Spinal cord (tissue), 10 donors: Measurements from ENCODE around the gene INTS15. TPM values are rescaled to one million over a fixed set of nuclear protein-coding genes. Genes with fewer than 3 reads are reported as not detected.

ENCODE experiments used
- DNase-seq, 6 donors: peaks; one replicate each; pipeline versions ENCODE4 v3.0.0 to v3.0.0-alpha.2; 2013 to 2015; ENCODE audit warnings: low spot score in 6 of 6, low read depth in 4 of 6
- H3K27ac ChIP-seq: one replicate; pipeline ENCODE4 v1.5.1; 2013; ENCODE audit warnings: low read depth, low read length, control low read depth
- H3K27me3 ChIP-seq: one replicate; pipeline ENCODE4 v1.6.1; 2013; ENCODE audit warnings: low read length; ENCODE audit not compliant: control insufficient read depth, insufficient read depth
- H3K36me3 ChIP-seq: one replicate; pipeline ENCODE4 v1.6.1; 2013; ENCODE audit warnings: low read length; ENCODE audit not compliant: control insufficient read depth, insufficient read depth
- H3K4me1 ChIP-seq: one replicate; pipeline ENCODE4 v1.6.1; 2013; ENCODE audit warnings: low read length; ENCODE audit not compliant: control insufficient read depth, insufficient read depth
- H3K4me3 ChIP-seq: one replicate; pipeline ENCODE4 v1.5.1; 2013; ENCODE audit warnings: low read depth, low read length, control low read depth
- H3K9me3 ChIP-seq: one replicate; pipeline ENCODE4 v1.6.1; 2013; ENCODE audit warnings: low read length; ENCODE audit not compliant: control insufficient read depth, insufficient read depth
- WGBS: methylation state at CpG from one replicate; pipeline ENCODE4 v1.1.5; 2013; ENCODE audit warnings: missing lambda C conversion rate; ENCODE audit not compliant: insufficient coverage; 5-methylcytosine and 5-hydroxymethylcytosine counted together
- polyA plus RNA-seq, 2 donors: library from polyadenylated mRNA; unstranded; fragments of 120-200 nt; gene quantifications; one replicate each; pipeline ENCODE4 v1.2.1, GENCODE V29; 2013; ENCODE audit not compliant: insufficient read length in 2 of 2
- total RNA-seq, 2 donors: library from RNA; depleted of rRNA in 1 of 2; stranded (reverse); fragments of 120-200 nt in 1 of 2; fragments of >200 nt in 1 of 2; gene quantifications; one replicate each; pipeline versions ENCODE4 v1.2.3 to v1.2.4, GENCODE V29; 2013 to 2014
- donor health status: healthy.

INTS15 gene
- total and polyA plus RNA-seq, 4 donors, result 14.0 to 57.0 (median 37.1) TPM

DNA sequence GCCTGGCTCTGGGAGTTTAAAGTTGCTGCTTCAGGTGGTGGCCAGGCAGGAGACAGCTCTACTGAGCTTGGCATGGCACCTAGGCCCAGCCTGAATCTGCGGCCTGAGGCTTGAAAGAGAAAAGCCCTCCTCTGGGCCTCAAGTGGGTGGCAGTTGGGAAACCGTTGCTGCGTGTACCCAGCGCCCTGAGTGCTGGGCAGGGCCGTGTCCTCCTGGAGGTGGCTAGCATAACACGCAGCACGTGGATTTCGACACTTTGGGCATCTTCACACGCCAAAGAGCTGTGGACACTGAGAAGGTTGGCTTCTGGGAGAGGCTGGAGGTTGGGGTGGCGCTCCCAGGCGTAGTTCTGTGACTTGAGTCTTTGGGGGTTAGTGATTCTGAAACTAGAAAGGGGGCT, 49.8 kb downstream of the INTS15 start:
- Histone ChIP-seq H3K27me3 (no peaks in the 10 kb centered on the region), H3K36me3 (peaks cover 57% of the 10 kb centered on the region), H3K4me1 (peaks cover 30% of the 10 kb centered on the region), H3K27ac (no peak overlapping the region), H3K9me3 (no peaks in the 10 kb centered on the region), H3K4me3 (no peak overlapping the region)
- WGBS, result 92% methylated on average over 11 of the region's 11 CpGs
- DNase-seq, result no peak

DNA sequence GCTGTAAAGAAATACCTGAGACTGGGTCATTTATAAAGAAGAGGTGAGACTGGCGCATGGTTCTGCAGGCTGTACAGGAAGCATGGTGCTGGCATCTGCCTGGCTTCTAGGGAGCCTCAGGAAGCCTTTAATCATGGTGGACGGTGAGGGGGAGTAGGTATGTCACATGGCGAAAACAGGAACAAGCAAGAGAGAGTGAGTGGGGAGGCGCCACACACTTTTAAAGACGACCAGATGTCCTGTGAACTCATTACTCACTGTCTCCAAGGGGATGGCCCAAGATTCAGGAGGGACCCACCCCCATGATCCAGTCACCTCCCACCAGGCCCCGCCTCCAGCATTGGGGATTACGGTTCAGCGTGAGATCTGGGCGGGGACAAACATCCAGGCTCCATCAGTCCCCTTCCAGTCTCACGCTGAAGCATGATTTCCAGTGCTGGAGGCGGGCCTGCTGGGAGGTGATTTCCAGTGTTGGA, 50.5 kb downstream of the INTS15 start:
- Histone ChIP-seq H3K4me1 (peaks cover 30% of the 10 kb centered on the region), H3K27ac (no peak overlapping the region), H3K4me3 (no peak overlapping the region), H3K9me3 (no peaks in the 10 kb centered on the region), H3K27me3 (no peaks in the 10 kb centered on the region), H3K36me3 (peaks cover 63% of the 10 kb centered on the region)
- DNase-seq, result no peak
- WGBS, result 75% methylated on average over 2 of the region's 11 CpGs

DNA sequence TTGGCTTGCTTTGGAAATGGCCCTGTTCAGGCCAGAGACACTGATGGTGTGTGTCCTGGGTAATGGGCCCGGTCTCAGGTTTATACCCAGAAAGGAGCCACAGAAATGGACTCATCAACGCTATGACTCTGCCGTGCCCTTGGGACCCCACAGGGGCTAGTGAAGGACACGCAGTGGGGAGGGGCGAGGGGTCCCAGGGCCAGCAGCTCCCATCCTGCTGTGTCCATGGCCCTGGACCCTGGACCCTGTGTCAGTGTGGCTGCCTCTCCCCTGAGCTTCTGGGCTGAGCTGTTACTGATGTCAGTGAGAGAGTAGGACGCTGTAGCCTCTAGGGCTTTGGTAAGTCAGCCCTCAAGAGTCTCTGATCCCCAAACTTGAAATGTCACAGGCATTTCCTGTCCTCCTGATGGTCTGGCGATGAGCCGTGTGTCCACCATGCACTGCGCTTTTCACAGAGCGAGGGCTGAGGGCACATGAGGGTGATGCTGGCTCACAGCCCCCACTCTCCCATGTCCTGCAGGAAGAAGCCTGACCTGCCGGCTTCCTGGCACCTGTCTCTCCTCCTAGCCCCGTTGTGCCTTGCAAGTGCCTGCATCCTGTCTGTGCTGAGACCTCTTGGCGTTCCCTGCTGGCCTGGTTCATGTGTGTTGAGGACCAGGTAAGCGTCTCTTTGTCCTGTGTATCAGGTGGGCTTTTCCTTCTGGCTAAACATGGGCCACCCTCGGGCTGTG, 51.6 kb downstream of the INTS15 start:
- H3K4me3 ChIP-seq, result no peak overlapping the region
- no peak for DNase-seq
- peaks cover 24% of the 10 kb centered on the region for H3K4me1 ChIP-seq
- H3K27me3 ChIP-seq, result no peaks in the 10 kb centered on the region
- H3K27ac ChIP-seq, result no peak overlapping the region
- 88% methylated on average over 15 of the region's 15 CpGs for WGBS
- no peaks in the 10 kb centered on the region for H3K9me3 ChIP-seq
- H3K36me3 ChIP-seq, result peaks cover 75% of the 10 kb centered on the region

DNA sequence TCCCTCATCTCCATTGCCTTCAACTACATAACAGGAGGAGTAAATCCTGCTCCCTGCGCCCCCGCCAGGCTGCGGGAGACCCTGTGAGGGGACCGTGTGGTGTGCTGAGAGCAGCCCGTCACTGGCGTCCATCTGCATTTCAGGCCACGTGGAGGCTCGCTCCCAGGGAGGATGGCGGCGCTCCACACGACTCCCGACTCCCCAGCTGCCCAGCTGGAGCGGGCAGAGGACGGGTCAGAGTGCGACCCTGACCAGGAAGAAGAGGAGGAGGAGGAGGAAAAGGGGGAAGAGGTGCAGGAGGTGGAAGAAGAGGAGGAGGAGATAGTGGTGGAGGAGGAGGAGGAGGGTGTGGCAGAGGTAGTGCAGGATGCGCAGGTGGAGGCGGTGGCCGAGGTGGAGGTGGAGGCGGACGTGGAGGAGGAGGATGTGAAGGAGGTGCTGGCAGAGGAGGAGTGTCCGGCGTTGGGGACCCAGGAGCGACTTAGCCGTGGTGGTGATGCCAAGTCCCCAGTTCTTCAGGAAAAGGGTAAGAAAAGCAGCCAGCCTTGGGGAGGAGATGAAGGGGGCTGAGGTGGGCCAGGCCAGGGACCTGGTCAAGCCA, 52.5 kb downstream of the INTS15 start:
- Histone ChIP-seq H3K4me1 (peaks cover 22% of the 10 kb centered on the region), H3K9me3 (no peaks in the 10 kb centered on the region), H3K27me3 (no peaks in the 10 kb centered on the region), H3K27ac (no peak overlapping the region), H3K36me3 (peaks cover 84% of the 10 kb centered on the region), H3K4me3 (no peak overlapping the region)
- WGBS, result 89% methylated on average over 24 of the region's 24 CpGs
- no peak for DNase-seq

DNA sequence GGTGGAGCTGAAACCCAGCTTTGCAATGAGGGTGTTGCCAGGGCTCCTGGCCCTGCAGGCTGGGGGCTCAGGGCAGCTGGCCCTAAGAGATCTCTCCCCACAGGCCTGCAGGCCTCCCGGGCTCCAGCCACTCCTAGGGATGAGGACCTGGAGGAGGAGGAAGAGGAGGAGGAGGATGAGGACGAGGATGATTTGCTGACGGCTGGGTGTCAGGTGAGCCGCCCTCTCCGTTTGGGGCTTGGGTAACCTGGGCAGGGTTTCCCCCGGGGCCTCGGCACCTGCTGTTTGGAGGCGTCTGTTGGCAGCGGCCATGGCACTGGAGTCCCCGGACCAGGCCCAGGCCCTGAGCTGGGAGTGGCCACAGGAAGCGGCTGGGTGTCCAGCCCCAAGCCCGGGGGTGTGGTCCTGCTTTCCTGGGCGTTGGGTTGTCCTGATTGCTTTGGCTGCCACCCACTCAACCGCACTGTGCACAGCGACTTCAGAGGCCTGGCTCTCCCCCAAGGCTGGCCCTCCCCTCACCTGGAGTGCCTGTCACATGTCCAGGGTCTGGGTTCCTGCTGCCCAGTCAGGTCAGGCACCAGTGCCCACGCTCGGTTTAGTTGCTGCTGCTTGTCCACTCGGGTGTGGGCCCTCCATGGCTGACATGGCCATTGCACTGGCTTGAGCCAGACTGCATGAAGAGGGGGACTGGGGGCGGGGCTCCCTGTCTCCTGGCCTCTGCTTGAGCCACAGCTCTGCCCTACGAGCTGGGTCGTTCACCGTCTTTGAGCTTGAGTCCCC, 53.2 kb downstream of the INTS15 start:
- Histone ChIP-seq H3K4me1 (peaks cover 17% of the 10 kb centered on the region), H3K4me3 (no peak overlapping the region), H3K36me3 (peaks cover 91% of the 10 kb centered on the region), H3K27ac (no peak overlapping the region), H3K27me3 (no peaks in the 10 kb centered on the region), H3K9me3 (no peaks in the 10 kb centered on the region)
- DNase-seq, result no peak
- 94% methylated on average over 22 of the region's 22 CpGs for WGBS

DNA sequence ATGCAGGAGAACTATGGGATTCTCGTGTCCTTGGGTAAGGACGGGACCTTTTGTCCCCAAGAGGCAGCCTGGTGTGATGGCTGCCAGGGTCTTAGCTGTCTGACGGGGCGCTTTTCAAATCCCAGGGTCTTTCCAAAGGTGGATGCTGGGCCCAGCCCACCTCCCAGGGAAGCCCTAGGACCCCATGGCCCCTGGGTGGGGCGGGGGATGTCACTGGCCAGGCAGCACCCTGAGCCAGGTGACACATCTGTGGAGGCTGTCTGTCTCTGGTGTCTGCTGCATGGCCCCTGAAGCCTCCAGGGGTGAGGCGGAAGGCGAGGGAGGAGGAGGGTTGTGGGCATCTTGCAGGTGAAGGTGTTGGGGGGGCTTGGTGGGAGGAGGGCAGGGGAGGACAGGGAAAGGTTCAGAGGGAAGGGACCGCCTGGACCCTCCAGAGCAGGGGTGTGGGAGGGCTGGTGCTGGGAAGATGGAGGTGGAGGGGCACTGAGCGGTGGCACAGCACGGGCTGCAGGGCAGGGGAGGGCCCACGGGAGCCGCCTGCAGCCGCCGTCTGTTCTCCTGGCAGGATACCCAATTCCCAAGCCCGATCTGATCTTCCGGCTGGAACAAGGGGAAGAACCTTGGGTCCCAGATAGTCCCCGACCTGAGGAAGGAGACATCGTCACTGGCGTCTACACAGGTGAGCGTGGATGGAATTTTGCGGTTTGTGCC, 54.2 kb downstream of the INTS15 start:
- 95% methylated on average over 21 of the region's 21 CpGs for WGBS
- Histone ChIP-seq H3K27ac (no peak overlapping the region), H3K9me3 (no peaks in the 10 kb centered on the region), H3K36me3 (peaks cover 99% of the 10 kb centered on the region), H3K4me1 (peaks cover 7% of the 10 kb centered on the region), H3K27me3 (no peaks in the 10 kb centered on the region), H3K4me3 (no peak overlapping the region)
- DNase-seq, result no peak

DNA sequence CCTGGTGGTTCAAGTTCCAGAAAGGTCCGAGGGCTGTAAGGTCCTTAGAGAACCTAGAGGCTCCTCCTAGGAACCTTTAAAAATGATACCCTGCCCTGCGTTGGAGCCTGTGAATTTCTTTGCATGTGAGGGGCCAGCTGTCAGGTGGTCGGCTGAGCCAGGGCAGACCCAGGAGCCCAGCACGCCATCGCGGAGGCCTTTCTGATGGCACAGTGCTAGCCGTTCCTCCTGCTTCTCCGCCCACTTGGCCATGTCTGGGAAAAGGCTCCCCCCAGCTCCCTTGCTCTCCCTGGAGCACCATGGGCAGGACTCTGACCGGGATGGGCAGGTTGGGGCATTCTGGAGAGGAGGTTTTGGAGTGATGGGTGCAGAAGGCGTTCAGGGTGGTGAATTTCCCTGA, 54.9 kb downstream of the INTS15 start:
- no peak overlapping the region for H3K27ac ChIP-seq
- WGBS, result 92% methylated on average over 10 of the region's 10 CpGs
- no peak for DNase-seq
- H3K27me3 ChIP-seq, result no peaks in the 10 kb centered on the region
- H3K4me1 ChIP-seq, result peaks cover under 1% of the 10 kb centered on the region
- H3K4me3 ChIP-seq, result no peak overlapping the region
- no peaks in the 10 kb centered on the region for H3K9me3 ChIP-seq
- H3K36me3 ChIP-seq, result peaks cover 100% of the 10 kb centered on the region

DNA sequence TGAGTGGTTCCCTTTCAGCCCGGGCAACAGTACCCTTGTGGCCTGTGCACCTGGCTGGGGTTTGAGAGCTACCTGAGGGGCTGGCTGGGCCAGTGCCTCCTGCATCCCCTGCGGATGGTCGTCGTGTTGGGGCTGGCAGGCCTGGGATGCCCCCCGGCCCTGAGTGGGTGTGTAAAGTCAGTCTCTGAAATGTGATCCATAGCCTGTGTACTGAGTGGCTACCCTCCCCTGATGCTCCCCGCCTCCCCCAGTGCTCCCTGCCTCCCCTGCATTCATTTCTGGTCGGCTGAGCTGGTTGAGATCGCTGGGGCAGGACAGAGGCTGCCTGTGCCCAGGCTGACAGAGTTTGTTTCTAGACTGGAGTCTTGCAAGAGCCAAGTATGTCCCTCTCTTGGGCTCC, 56.6 kb downstream of the INTS15 start:
- DNase-seq, result no peak
- no peak overlapping the region for H3K27ac ChIP-seq
- no peaks in the 10 kb centered on the region for H3K4me1 ChIP-seq
- H3K27me3 ChIP-seq, result no peaks in the 10 kb centered on the region
- WGBS, result 83% methylated on average over 7 of the region's 8 CpGs
- H3K4me3 ChIP-seq, result no peak overlapping the region
- H3K9me3 ChIP-seq, result no peaks in the 10 kb centered on the region
- H3K36me3 ChIP-seq, result peaks cover 100% of the 10 kb centered on the region

DNA sequence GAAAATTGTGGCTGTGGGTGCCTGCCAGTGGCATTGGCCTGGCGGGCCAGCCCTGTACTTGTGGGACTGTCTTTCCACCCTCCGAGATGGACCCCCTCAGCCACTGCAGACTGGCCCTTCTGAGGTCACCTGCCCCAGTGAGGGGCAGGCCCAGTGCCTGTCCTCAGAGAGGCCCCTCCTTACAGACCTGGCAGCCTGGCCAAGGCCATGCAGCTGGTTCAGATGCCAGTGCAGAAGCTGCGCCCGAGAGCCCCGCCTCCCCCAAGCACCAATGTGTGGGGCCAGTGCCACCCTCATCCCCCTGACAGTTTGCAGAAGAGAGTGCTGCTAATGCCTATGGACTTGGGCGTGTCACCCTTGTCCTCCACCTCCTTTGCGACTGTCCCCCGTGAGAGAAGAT, 57.3 kb downstream of the INTS15 start:
- no peaks in the 10 kb centered on the region for H3K27me3 ChIP-seq
- peaks cover 100% of the 10 kb centered on the region for H3K36me3 ChIP-seq
- H3K9me3 ChIP-seq, result no peaks in the 10 kb centered on the region
- no peak for DNase-seq
- H3K4me3 ChIP-seq, result no peak overlapping the region
- H3K27ac ChIP-seq, result no peak overlapping the region
- no peaks in the 10 kb centered on the region for H3K4me1 ChIP-seq
- WGBS, result 92% methylated on average over 8 of the region's 8 CpGs
